AG04450 (cell line): ENCODE results near the gene ITPRID2. TPM values are rescaled to one million over a fixed set of nuclear protein-coding genes. Genes with fewer than 3 reads are reported as not detected.

ENCODE experiments used
- CTCF ChIA-PET: fragments of 300-600, 350-600 bp; formaldehyde crosslinking; extraction: SDS; loops from one replicate; lab custom pipeline; 2022; ENCODE audit warnings: antibody characterized with exemption, inconsistent platforms; lab: Charles Lee
- POLR2A ChIA-PET: fragments of 350-600 bp; formaldehyde crosslinking; extraction: SDS; loops from one replicate; lab custom pipeline; 2021; ENCODE audit warnings: antibody characterized with exemption, inconsistent platforms; lab: Yijun Ruan, JAX
- DNase-seq: peaks from one replicate; pipeline ENCODE4 v3.0.0-alpha.2; 2011; ENCODE audit warnings: low read depth, low spot score
- H3K27ac ChIP-seq: one replicate; pipeline ENCODE4 v1.5.1; 2012; ENCODE audit warnings: low read depth, low read length, control low read depth
- H3K27me3 ChIP-seq: one replicate; pipeline ENCODE4 v1.6.0; 2012; ENCODE audit warnings: low read length; ENCODE audit not compliant: control insufficient read depth, insufficient read depth
- H3K4me3 ChIP-seq: 2 replicates; pipeline ENCODE4 v1.5.1; 2011; ENCODE audit warnings: mild to moderate bottlenecking, low read depth, low read length, control low read depth
- H3K9me3 ChIP-seq: 2 replicates; pipeline ENCODE4 v1.5.1; 2012; ENCODE audit warnings: low read length; ENCODE audit not compliant: control insufficient read depth, insufficient read depth
- CTCF ChIP-seq: IDR thresholded peaks from 2 replicates; pipeline ENCODE4 v1.5.1; 2011; ENCODE audit warnings: low read depth, low read length, control low read depth, inconsistent platforms
- polyA plus RNA-seq: library from polyadenylated mRNA; depleted of rRNA; stranded (reverse); fragments of >200 nt; gene quantifications from 2 replicates; pipeline ENCODE4 v1.2.3, GENCODE V29; 2011

The ITPRID2 gene
- polyA plus RNA-seq, 1 experiment: 110 TPM

DNA sequence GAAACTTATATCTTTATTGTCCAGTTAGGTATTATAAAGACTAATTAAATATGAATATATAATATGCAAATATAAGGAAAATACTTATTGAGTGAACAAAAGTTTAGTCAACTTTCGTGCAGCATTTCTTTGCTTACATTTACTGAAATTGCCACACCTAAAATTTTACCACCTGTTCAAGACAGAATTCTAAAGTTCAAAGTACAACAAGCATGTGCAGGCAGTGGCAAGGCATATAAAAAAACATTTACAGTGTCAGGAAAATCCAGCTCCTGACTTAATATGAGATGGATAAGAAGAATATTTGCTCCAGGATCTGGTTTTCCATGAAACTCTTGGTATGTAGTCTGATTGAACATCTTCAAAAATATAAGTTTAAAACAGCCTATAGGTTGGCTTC is 4.8 kb downstream of the ITPRID2 start:
- POLR2A ChIA-PET: no interaction called here
- no peak for TF ChIP-seq CTCF
- H3K4me3 ChIP-seq: peak overlapping the region; percentile 89
- CTCF ChIA-PET: interaction anchor here (0.6 to 9.9 kb wide), 7 partner anchors 9 to 1771 kb away, joined by 4 to 122 read pairs (median 5); no protein-coding TSS in a partner anchor
- no peaks in the 10 kb centered on the region for H3K27me3 ChIP-seq
- DNase-seq: no peak
- H3K27ac ChIP-seq: no peak overlapping the region
- no peaks in the 10 kb centered on the region; the same call in 1 of the 2 replicates for H3K9me3 ChIP-seq

GRCh38 chr2:181900007-181900651 is 8.6 kb downstream of the ITPRID2 start:
- CTCF ChIA-PET: interaction anchor here (2.4 to 9.9 kb wide), 3 partner anchors 9 to 178 kb away, joined by 11 to 122 read pairs (median 40); partner anchors contain the start of gene ITPRID2
- POLR2A ChIA-PET: no interaction called here
- TF ChIP-seq CTCF: no peak

GRCh38 chr2:181902625-181903024 is 11.1 kb downstream of the ITPRID2 start:
- Histone ChIP-seq H3K27ac (no peak overlapping the region), H3K9me3 (no peaks in the 10 kb centered on the region), H3K27me3 (no peaks in the 10 kb centered on the region), H3K4me3 (no peak overlapping the region)
- CTCF ChIA-PET: interaction anchor here (1.0 to 9.9 kb wide), 8 partner anchors 11 to 329 kb away, joined by 3 to 122 read pairs (median 6); partner anchors contain the start of gene ITPRID2
- no peak for DNase-seq
- POLR2A ChIA-PET: no interaction called here
- no peak for TF ChIP-seq CTCF

More at GRCh38 chr2:181900007-181900651, 8.6 kb downstream of the ITPRID2 start:
- DNase-seq: no peak
- H3K27me3 ChIP-seq: no peaks in the 10 kb centered on the region
- no peaks in the 10 kb centered on the region for H3K9me3 ChIP-seq
- no peak overlapping the region for H3K4me3 ChIP-seq
- H3K27ac ChIP-seq: no peak overlapping the region

DNA sequence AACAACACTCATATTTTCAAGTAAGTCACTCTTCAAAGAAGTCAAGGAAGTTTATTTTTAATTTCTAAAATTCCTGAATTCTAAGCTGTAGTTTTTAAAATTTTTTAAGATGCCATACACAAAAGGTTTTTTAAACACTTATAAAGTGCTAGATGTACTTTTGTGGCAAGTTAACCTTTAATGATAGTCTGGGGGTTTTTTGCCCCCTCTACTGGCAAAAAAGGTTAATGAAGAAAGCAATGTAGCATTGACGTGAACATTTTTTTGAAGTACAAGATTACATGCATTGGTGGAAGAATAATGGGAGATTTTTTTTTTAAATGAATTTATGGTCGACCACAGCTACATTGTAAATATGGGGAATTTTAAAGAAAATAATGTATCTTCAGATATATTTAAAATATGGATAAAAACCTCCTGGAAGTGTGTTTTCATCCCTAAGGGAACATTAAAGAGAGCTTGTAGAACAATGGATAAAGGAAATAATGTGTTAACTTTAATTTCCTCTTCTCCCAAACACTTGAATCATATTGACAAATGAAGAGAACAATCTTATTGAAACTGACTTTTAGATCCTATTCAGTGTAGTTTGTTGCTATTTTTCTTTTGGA is 12.6 kb downstream of the ITPRID2 start:
- Histone ChIP-seq H3K27ac (no peak overlapping the region), H3K4me3 (no peak overlapping the region; the same call in 1 of the 2 replicates), H3K27me3 (no peaks in the 10 kb centered on the region), H3K9me3 (no peaks in the 10 kb centered on the region)
- peak; percentile 67 for TF ChIP-seq CTCF
- no peak for DNase-seq
- ChIA-PET POLR2A (interaction anchor here (0.6 kb wide), 1 partner anchor 562 kb away, joined by 3 read pairs; no protein-coding TSS in a partner anchor), CTCF (interaction anchor here (0.6 to 9.9 kb wide), 28 partner anchors 7 to 964 kb away, joined by 3 to 122 read pairs (median 4); partner anchors contain the start of gene ITPRID2)
